ENCODE results near the gene SIGLEC11. TPM values are rescaled to one million over a fixed set of nuclear protein-coding genes. Genes with fewer than 3 reads are reported as not detected.

The SIGLEC11 gene
- total RNA-seq, 4 donors from 2014 or later = 0.94 to 1.7 TPM; not detected in 2

DNA sequence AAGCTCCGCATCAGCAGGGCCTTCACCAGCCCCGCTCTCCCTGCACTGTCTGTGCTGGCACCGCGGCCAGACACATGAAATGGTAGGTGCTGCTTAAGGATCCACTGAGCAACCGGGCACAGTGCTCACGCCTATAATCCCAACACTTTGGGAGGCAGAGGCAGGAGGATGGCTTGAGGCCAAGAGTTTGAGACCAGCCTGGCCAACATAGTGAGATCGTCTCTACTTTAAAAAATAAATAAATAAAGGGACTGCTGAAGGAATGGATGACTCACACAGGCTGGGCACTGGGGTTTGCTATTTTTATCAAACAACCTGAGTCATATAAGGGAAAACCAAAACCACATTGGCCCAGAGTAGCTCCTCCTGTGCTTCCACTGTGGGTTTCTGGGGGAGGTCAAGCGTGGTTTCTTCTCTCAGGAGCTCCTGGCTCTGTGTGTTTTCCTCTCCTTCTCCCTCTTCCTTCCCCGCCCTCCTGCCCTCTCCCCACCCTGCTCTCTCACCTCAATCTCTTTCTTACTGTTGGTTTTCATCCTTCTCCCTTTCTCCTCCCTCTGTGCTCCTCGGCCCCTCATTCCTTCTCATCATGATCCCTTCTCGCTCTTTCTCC is 42.9 kb upstream of the SIGLEC11 start:
- Histone ChIP-seq H3K27ac (peak overlapping the region in 2 of 4 donors; percentile 36 to 52), H3K4me3 (no peak overlapping the region), H3K27me3 (no peaks in the 10 kb centered on the region), H3K9me3 (no peaks in the 10 kb centered on the region), H3K36me3 (peaks cover 0 to 96% (median 0%) of the 10 kb centered on the region in 3 donors), H3K4me1 (peaks cover 0 to 11% (median 0%) of the 10 kb centered on the region in 4 donors)
- no peak for DNase-seq
- TF ChIP-seq POLR2A (IDR thresholded peaks at IDR 0.05) = no peak
- TF ChIP-seq, protein P1, sequence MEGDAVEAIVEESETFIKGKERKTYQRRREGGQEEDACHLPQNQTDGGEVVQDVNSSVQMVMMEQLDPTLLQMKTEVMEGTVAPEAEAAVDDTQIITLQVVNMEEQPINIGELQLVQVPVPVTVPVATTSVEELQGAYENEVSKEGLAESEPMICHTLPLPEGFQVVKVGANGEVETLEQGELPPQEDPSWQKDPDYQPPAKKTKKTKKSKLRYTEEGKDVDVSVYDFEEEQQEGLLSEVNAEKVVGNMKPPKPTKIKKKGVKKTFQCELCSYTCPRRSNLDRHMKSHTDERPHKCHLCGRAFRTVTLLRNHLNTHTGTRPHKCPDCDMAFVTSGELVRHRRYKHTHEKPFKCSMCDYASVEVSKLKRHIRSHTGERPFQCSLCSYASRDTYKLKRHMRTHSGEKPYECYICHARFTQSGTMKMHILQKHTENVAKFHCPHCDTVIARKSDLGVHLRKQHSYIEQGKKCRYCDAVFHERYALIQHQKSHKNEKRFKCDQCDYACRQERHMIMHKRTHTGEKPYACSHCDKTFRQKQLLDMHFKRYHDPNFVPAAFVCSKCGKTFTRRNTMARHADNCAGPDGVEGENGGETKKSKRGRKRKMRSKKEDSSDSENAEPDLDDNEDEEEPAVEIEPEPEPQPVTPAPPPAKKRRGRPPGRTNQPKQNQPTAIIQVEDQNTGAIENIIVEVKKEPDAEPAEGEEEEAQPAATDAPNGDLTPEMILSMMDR (IDR thresholded peaks at IDR 0.05) = no peak

DNA sequence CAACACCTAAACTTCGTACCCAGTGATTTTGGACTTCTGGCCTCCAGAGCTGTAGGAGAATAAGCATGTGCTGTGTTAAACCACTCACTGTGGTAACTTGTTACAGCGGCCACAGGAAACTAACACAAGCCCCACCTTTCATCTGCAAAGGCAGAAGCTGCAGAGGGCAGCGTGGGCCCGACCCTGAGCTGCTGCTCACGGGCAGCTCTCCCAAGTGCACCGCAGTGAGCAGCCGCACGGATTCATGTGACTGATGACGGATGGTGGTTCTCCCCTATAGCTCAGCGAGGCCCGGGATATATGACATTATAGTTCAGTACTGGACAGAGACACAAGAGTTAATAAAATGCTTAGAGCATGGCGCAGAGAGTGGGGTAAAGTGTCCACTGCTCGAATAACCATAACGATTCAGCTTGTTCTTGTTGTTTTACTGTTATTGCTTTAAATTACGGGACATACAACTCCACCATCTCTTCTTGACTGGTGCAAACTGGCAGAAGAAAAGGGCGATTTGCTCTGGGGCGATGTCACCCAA is 42.3 kb upstream of the SIGLEC11 start:
- Histone ChIP-seq H3K4me1 (peaks cover 0 to 11% (median 0%) of the 10 kb centered on the region in 4 donors), H3K9me3 (no peaks in the 10 kb centered on the region), H3K4me3 (no peak overlapping the region), H3K36me3 (peaks cover 0 to 96% (median 0%) of the 10 kb centered on the region in 3 donors), H3K27ac (no peak overlapping the region), H3K27me3 (no peaks in the 10 kb centered on the region)
- DNase-seq = no peak
- TF ChIP-seq POLR2A (IDR thresholded peaks at IDR 0.05) = no peak
- TF ChIP-seq, protein P1 (IDR thresholded peaks at IDR 0.05) = no peak

DNA sequence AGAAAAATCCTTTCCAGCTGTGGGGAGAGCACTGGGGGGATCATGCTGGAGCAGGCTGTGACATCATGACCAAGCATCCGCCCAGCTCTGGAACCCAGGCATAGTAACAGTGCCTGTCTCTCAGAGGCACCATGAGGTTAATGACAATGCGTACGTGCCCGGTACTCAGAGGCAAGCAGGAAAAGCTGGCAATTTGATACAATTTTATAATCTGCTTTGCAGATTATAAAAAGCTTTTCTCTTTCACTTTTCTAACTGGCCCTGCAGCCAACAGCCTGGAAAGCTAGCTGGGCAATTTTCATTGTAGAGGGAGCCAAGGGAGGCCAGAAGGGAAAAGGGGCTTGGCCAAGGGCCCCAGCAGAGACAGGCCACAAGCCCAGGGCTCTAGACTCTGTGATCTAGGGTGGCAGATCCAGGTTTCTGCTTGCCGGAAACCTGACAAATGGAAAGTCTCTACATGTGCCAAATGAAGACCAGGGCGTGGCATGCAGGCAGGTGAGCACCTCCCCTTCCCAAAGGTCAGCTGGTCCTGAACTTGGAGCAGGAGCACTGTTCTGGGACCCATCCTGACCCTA is 41.5 kb upstream of the SIGLEC11 start:
- Histone ChIP-seq H3K4me3 (no peak overlapping the region), H3K9me3 (no peaks in the 10 kb centered on the region), H3K36me3 (peaks cover 0 to 96% (median 0%) of the 10 kb centered on the region in 3 donors), H3K27ac (no peak overlapping the region), H3K27me3 (no peaks in the 10 kb centered on the region), H3K4me1 (peaks cover 0 to 11% (median 0%) of the 10 kb centered on the region in 4 donors)
- DNase-seq = no peak
- no peak for TF ChIP-seq POLR2A (IDR thresholded peaks at IDR 0.05)
- TF ChIP-seq, protein P1 (IDR thresholded peaks at IDR 0.05) = no peak

DNA sequence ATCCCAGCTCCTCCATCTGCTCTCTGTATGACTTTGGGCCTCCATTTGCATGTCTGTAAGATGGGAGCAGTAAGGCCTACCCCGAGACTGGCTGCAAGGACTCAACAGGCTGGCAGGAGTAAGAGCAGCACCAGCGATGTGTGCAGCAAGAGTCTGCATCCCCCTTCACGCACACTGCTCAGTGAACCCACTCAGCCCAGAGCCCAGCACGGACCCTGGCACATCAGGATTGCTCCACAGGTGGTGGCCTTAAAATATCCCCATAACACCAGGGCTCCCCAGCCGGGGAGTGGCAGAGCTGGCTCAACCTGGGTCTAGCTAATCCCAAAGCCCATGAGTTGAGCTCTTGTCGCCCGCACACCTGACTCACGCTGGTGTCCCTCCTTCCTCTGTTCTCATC is 40.8 kb upstream of the SIGLEC11 start:
- DNase-seq = no peak
- H3K27ac ChIP-seq = no peak overlapping the region
- H3K4me3 ChIP-seq = no peak overlapping the region
- H3K27me3 ChIP-seq = no peaks in the 10 kb centered on the region
- H3K9me3 ChIP-seq = no peaks in the 10 kb centered on the region
- H3K4me1 ChIP-seq = peaks cover 0 to 11% (median 0%) of the 10 kb centered on the region in 4 donors
- TF ChIP-seq POLR2A (IDR thresholded peaks at IDR 0.05) = no peak
- TF ChIP-seq, protein P1 (IDR thresholded peaks at IDR 0.05) = no peak
- H3K36me3 ChIP-seq = peaks cover 0 to 96% (median 0%) of the 10 kb centered on the region in 3 donors

DNA sequence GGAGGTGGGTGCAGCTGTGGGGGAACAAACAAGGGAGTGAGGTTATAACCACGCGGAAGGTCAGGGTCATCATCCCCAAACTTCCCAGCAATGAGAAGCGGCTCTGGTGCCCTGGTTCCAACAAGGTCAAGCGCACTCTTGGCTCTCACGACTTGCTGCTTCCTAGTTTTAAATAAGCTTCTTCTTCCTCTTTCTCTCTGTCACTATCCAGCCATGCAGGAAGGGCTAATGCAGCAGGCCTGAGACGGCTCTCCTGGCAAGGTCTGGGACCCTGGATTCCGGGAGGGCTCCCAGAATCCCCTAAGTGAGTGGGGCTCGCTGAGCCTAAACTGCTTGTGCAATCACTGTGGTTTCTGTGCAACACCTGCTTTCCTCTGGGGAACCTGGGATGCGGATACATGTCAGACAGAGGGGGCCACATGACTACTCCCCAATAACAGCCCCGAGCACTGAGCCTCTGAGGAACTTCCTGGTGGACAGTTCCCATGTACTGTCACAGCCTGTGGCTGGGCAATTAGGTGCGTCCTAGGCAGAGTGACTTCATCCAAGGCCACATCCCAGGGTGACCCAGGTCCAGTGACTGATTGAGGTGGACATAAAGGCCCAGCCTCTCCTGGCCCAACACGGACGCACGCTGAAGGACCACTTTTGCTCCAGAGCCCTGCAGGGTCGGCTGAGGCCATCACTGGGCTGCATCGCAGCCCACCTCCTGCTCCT is 40.0 kb upstream of the SIGLEC11 start:
- Histone ChIP-seq H3K36me3 (peaks cover 0 to 96% (median 0%) of the 10 kb centered on the region in 3 donors), H3K4me1 (peaks cover 0 to 11% (median 0%) of the 10 kb centered on the region in 4 donors), H3K4me3 (no peak overlapping the region), H3K27ac (no peak overlapping the region), H3K9me3 (no peaks in the 10 kb centered on the region), H3K27me3 (no peaks in the 10 kb centered on the region)
- no peak for TF ChIP-seq POLR2A (IDR thresholded peaks at IDR 0.05)
- TF ChIP-seq, protein P1 (IDR thresholded peaks at IDR 0.05) = no peak
- DNase-seq = no peak
